ENCODE data around the gene CPT1B.

The CPT1B gene

GRCh38 chr22:50575426-50575941, 2.7 kb downstream of the CPT1B start:
- no peak overlapping the region for H3K4me2 ChIP-seq (ENCODE audit: insufficient read depth, low read length)
- H2AFZ ChIP-seq (ENCODE audit: low read depth, low read length) = no peak overlapping the region
- H3K36me3 ChIP-seq (ENCODE audit: insufficient read depth, low read length) = peaks cover 90% of the 10 kb centered on the region
- H3K27me3 ChIP-seq (ENCODE audit: insufficient read depth, low read length, poor library complexity) = no peaks in the 10 kb centered on the region
- no peak overlapping the region for H3K9ac ChIP-seq (ENCODE audit: low read depth, low read length)
- DNase-seq = no peak
- H3K4me1 ChIP-seq (ENCODE audit: insufficient read depth, low read length) = peaks cover 8% of the 10 kb centered on the region
- no peak for ATAC-seq (ENCODE audit: insufficient read depth, low read depth)
- H3K4me3 ChIP-seq (ENCODE audit: low read depth in 1 of 2, low read length in 2 of 2) = no peak overlapping the region
- no peak overlapping the region for H3K27ac ChIP-seq (ENCODE audit: low read length)
- H3K9me3 ChIP-seq (ENCODE audit: insufficient read depth, low read length, severe bottlenecking) = no peaks in the 10 kb centered on the region
- no peaks in the 10 kb centered on the region for H3K79me2 ChIP-seq (ENCODE audit: insufficient read depth, low read length)
- TF ChIP-seq CTCF (IDR thresholded peaks at IDR 0.05; ENCODE audit: borderline replicate concordance, extremely low read depth, low read length, poor library complexity, severe bottlenecking) (no peak), EZH2 (IDR thresholded peaks at IDR 0.05; ENCODE audit: borderline replicate concordance, low read depth, low read length, severe bottlenecking) (no peak)
- peaks cover 11% of the 10 kb centered on the region for H4K20me1 ChIP-seq (ENCODE audit: insufficient read depth, low read length)

- TF ChIP-seq EZH2 (IDR thresholded peaks at IDR 0.05; ENCODE audit: borderline replicate concordance, low read depth, low read length, severe bottlenecking) = no peak
- no peak for TF ChIP-seq CTCF (IDR thresholded peaks at IDR 0.05; ENCODE audit: borderline replicate concordance, extremely low read depth, low read length, poor library complexity, severe bottlenecking)
- no peak overlapping the region for H3K4me3 ChIP-seq (ENCODE audit: low read depth in 1 of 2, low read length in 2 of 2)
- no peak overlapping the region for H2AFZ ChIP-seq (ENCODE audit: low read depth, low read length)
- peaks cover 90% of the 10 kb centered on the region for H3K36me3 ChIP-seq (ENCODE audit: insufficient read depth, low read length)
- H3K9me3 ChIP-seq (ENCODE audit: insufficient read depth, low read length, severe bottlenecking) = no peaks in the 10 kb centered on the region
- DNase-seq = no peak
- no peaks in the 10 kb centered on the region for H3K4me1 ChIP-seq (ENCODE audit: insufficient read depth, low read length)
- no peak overlapping the region for H3K4me2 ChIP-seq (ENCODE audit: insufficient read depth, low read length)
- no peaks in the 10 kb centered on the region for H3K27me3 ChIP-seq (ENCODE audit: insufficient read depth, low read length, poor library complexity)
- no peak overlapping the region for H3K27ac ChIP-seq (ENCODE audit: low read length)
- no peaks in the 10 kb centered on the region for H3K79me2 ChIP-seq (ENCODE audit: insufficient read depth, low read length)
- ATAC-seq (ENCODE audit: insufficient read depth, low read depth) = no peak
- no peak overlapping the region for H3K9ac ChIP-seq (ENCODE audit: low read depth, low read length)
- peaks cover 6% of the 10 kb centered on the region for H4K20me1 ChIP-seq (ENCODE audit: insufficient read depth, low read length)
Observed at GRCh38 chr22:50574383-50574755, 3.9 kb downstream of the CPT1B start.

GRCh38 chr22:50573491-50574382, 4.5 kb downstream of the CPT1B start:
- Histone ChIP-seq H3K27me3 (ENCODE audit: insufficient read depth, low read length, poor library complexity) (no peaks in the 10 kb centered on the region), H3K4me1 (ENCODE audit: insufficient read depth, low read length) (no peaks in the 10 kb centered on the region), H3K9ac (ENCODE audit: low read depth, low read length) (no peak overlapping the region), H3K79me2 (ENCODE audit: insufficient read depth, low read length) (no peaks in the 10 kb centered on the region), H3K4me2 (ENCODE audit: insufficient read depth, low read length) (no peak overlapping the region), H4K20me1 (ENCODE audit: insufficient read depth, low read length) (peaks cover 6% of the 10 kb centered on the region), H3K27ac (ENCODE audit: low read length) (no peak overlapping the region), H3K4me3 (ENCODE audit: low read depth in 1 of 2, low read length in 2 of 2) (no peak overlapping the region), H2AFZ (ENCODE audit: low read depth, low read length) (no peak overlapping the region), H3K9me3 (ENCODE audit: insufficient read depth, low read length, severe bottlenecking) (no peaks in the 10 kb centered on the region), H3K36me3 (ENCODE audit: insufficient read depth, low read length) (peaks cover 90% of the 10 kb centered on the region)
- DNase-seq = no peak
- TF ChIP-seq EZH2 (IDR thresholded peaks at IDR 0.05; ENCODE audit: borderline replicate concordance, low read depth, low read length, severe bottlenecking) (no peak), CTCF (IDR thresholded peaks at IDR 0.05; ENCODE audit: borderline replicate concordance, extremely low read depth, low read length, poor library complexity, severe bottlenecking) (no peak)
- ATAC-seq (ENCODE audit: insufficient read depth, low read depth) = no peak

All from DND-41 (cell line).